Head of caudate nucleus (tissue), 42 donors: ENCODE measurements around the gene SRPK3.
A peak's percentile ranks its signal among the peaks of the same experiment; 100 is the strongest.
"Not testable (repeated sequence)": the region's sequence is repeated elsewhere in the genome, so short reads cannot be mapped to it uniquely, and the experiment has no call there.

ENCODE experiments used
- DNase-seq, 42 donors: peaks; one replicate each; pipeline versions ENCODE4 v3.0.0 to v3.0.0-alpha.2; 2020 to 2021; ENCODE audit warnings: mixed read lengths in 7 of 42
- intact Hi-C: fragments of 100-400 bp; cut with DNase I; formaldehyde crosslinking; loops from one replicate; pipeline ENCODE4 v1.15.0; 2022

SRPK3 gene

DNA sequence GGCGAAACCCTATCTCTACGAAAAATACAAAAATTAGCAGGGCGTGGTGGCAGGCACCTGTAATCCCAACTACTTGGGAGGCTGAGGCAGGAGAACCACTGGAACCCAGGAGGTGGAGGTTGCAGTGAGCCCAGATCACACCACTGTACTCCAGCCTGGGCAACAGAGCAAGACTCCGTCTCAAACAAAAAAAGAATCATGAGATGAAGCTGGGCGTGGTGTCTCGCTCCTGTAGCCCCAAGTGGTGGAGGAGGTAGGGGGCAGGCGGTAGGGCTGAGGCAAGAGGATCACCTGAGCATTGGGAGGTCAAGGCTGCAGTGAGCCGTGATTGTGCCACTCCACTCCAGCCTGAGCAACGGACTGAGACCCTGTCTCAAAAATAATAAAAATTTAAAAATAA lies 37.2 kb downstream of the SRPK3 start:
- DNase-seq, intact Hi-C loops: not testable (repeated sequence)

DNA sequence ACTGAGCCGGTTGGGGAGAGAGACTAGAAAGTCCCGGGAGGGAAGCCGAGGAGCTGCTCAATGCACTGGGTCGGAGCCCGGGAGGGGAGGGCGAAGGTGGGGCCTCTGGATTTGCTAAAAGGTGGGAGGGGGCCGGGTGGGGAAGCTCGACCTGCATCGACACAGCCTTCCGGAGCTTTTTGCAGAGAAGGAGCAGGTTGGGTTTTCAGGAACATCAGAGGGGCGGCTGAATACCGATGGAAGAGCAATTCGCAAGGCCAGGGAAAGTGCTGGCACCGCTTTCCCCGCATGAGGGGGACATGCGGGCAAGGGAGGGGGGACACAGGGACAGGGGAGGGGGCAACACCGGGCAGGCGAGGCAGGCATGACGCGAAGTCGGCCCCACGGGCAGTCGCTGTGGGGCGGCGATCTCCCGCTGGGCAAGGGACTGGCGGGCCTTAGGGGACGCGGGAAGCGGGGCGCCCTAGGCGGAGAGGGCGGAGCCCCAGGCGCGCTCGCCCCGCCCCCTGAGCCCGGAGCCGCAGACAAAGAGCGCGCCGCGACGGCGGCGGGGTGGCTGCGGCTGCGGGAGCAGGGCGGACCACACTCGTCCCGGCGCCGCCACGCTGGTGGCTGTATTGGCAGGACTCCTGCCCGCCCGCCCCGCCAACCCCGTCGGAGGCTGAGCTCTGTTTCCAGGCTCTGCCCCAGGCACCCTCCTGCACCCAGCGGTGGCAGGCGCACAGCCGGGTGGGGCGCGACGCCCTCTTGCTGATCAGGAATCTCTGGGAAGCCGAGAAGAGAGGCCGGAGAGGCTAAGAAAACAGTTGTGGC lies 37.9 kb downstream of the SRPK3 start:
- intact Hi-C loops: no loop called here
- DNase-seq: peak in 26 of 42 donors; percentile 7 to 69 (median 41)

DNA sequence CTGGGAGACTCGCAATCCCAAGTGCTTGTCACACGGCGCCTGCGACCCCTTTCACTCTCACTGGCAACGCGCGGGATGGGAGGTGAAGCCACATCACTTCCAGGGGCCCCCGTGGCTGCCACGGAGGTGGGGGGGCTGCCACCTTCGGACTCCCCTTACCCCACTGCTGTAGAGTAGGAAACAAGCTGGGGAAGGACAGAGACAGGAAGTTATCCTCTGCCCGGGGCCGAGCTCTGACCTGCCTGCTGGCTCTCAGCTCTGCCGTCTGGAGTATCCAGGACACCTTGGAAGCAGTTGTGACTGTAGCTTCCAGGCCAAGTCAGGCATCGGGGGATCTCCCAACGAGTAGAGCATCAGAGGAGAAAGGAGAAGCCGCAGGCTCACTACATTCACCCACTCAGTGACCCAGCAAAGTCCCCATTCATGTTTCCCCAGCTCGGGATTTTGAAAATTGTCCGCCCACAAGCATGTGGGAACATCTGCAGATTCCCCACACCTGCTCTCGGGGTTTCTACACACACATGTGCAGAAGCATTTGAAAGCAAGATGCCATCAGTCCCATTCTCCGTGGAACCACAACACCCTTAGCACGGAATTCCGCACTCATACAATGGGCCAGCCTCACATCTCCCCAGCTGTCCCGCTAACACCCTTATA lies 38.7 kb downstream of the SRPK3 start:
- intact Hi-C loops: no loop called here
- peak in 14 of 42 donors; percentile 14 to 59 (median 45) for DNase-seq

- intact Hi-C loops: no loop called here
- DNase-seq: no peak
Observed at GRCh38 chrX:153820601-153821000, 39.8 kb downstream of the SRPK3 start.

DNA sequence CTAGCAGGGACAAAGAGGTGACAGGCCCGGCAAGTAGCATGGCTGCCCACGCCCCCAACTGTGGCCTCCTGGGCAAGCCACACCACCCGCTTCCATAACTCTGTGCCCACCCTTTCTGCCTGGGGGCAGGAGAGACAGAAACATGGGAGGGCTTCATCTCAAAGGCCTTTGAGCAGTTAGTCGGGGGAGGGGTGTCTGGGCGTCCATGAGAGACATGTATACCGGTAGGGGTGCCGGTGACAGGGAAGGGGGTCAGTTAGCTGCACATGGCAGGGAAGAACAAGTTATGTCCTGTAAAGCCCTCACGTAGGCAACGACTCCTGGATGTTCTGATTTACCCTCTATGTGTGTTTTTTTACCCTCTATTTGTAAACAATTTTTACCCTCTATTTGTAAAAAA lies 40.2 kb downstream of the SRPK3 start:
- intact Hi-C loops: no loop called here
- DNase-seq: no peak

GRCh38 chrX:153824348-153824747 lies 43.5 kb downstream of the SRPK3 start:
- intact Hi-C loops: no loop called here
- no peak for DNase-seq

DNA sequence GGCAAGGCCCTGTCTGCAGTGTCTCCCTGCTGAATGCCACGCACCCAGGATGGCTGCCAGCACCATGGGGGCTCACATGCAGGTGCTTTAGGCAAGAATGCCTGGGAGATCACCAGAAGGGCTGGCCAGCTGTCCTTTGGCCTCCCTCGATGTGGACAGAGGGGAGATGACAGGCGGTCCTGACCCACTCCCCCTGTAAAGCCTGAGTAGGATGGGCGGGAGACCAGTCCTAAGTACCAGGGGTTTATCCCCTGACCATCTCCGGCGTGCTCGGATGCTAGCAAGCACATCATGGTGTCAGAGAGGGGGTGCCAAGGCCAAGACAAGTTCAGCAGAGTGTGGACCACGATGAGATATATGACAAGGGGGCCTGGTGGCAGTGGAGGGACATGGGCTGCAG lies 44.2 kb downstream of the SRPK3 start:
- no peak for DNase-seq
- intact Hi-C loops: no loop called here

DNA sequence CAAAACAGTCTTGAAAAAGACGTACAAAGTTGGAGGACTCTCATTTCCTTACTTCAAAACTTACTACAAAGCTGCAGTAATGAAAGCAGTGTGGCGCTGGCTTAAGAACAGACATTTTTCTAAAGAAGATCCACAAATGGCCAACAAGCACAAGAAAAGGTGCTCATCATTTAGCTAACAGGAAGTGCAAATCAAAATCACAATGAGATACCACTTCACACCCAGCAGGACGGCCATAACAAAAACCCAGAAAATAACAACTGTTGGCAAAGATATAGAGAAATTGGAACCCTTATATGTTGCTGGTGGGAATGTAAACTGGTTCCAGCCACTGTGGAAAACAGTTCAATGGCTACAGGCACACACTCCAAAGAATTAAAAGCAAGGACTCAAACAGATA lies 46.2 kb downstream of the SRPK3 start:
- intact Hi-C loops: no loop called here
- no peak for DNase-seq

- DNase-seq: peak in 1 of 42 donors; percentile 28
- intact Hi-C loops: no loop called here
Observed at GRCh38 chrX:153827903-153828302, 47.1 kb downstream of the SRPK3 start.

DNA sequence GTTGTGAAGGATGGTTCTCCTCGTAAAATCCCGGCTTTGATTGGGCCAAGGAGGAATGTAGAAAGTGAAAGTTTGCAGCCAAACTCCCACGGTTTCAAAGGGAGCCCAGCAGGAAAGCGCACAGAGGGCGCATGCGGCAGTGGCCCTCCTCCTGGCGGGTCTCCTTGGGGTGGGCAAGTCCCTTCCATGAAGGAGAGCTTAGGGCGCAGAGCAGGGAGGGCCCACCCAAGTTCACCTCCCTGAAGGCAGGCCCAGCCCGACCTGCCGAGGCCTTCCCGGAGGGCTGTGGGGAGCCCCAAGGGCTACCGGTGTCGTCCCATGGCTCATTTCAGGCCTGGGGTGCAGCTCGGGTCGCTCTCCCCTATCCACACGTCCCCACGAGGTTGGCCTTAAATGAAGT lies 47.5 kb downstream of the SRPK3 start:
- peak in 1 of 42 donors; percentile 38 for DNase-seq
- intact Hi-C loops: no loop called here

- intact Hi-C loops: no loop called here
- DNase-seq: peak in 14 of 42 donors; percentile 13 to 48 (median 28)
Observed at GRCh38 chrX:153828723-153829548, 48.1 kb downstream of the SRPK3 start.

DNA sequence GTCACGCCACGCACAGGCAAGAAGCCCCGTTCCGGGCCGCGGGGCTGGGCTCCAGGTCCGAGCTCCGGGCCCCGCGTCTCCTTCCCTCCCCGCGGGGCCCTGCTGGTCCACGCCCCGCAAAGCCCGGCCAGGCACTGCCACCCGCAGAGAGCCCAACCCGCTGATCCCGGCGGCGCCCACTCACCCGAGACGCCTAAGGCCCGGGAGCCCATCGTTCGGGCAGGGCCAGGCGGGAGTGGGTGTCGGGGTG lies 48.6 kb downstream of the SRPK3 start:
- intact Hi-C loops: no loop called here
- DNase-seq: no peak

- intact Hi-C loops: no loop called here
- DNase-seq: peak in 29 of 42 donors; percentile 15 to 70 (median 54)
Observed at GRCh38 chrX:153829799-153830639, 49.2 kb downstream of the SRPK3 start, which contains the start of gene PDZD4. Gene PDZD4 (minus strand): TSS chrX:153830544. CDS start chrX:153830298, 246 bp downstream.

- intact Hi-C loops: no loop called here
- DNase-seq: peak in 8 of 42 donors; percentile 14 to 54 (median 36)
Observed at GRCh38 chrX:153830640-153831428, 50.0 kb downstream of the SRPK3 start.

DNA sequence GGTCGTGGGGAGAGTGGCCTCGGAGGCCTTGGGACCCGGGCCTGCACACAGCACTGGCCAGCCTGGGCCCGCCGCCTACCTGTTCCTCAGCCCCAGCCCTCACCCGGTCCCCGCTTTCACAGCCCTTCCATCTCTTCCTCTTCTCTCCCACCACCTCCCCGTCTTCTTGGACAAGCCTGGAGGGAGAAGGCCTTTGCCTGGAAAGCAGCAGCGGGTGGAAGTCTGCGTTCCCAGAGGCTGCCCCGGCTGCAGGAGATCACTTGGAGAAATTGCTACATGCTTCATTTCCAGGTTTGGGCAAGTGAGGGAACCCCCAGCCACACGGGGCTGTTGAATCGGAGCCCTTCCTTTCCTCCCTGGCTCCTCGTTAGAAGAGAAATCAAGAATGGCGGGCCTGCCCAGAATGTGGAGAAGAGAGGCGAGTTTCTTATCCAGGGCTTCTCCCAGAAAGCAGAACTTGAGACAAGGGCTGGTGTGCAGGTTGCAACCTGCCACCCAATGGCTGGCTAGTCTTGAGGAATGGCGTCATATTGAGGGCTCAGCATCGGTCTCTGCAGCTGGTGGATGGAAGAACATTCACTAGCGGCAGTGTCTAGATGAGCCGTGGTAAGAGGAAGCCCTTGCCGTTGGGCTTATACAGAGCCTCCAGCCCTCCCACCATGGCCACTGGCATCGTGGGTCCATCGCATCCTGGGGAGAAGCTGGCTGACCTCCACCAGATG lies 50.7 kb downstream of the SRPK3 start:
- DNase-seq: no peak
- intact Hi-C loops: no loop called here

DNA sequence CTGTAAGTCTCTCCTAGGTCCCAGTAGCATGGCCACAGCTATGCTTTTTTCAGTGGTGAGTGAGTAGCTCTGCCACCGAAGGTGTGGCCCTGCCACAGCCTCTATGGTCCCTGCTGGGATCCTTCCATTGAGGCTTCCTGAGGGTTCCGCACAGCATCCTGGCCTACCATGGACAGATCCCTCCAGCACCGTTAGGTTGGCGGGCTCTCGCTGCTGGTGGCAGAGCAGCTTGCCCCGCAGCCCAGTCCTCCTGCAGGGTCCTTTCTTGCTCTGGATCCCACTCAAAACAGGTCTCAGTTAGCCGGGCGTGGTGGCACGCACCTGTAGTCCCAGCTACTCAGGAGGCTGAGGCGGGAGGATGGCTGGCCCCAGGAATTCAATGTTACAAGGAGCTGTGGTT lies 51.9 kb downstream of the SRPK3 start:
- intact Hi-C loops: no loop called here
- no peak for DNase-seq
